Choroid plexus epithelial cell (primary cell): Measurements from ENCODE around the gene CD209.
"Not testable (repeated sequence)": the region's sequence is repeated elsewhere in the genome, so short reads cannot be mapped to it uniquely, and the experiment has no call there.

ENCODE experiments used
- DNase-seq: peaks from one replicate; pipeline ENCODE4 v3.0.0-alpha.2; 2010; ENCODE audit warnings: low read depth
- H3K4me3 ChIP-seq: 2 replicates; pipeline ENCODE4 v1.5.1; 2011; ENCODE audit warnings: low read depth, mild to moderate bottlenecking, control low read depth, low read length, moderate library complexity
- TF ChIP-seq, protein P1 (sequence below): conservative IDR thresholded peaks from 2 replicates; pipeline ENCODE4 v1.5.1; 2011; ENCODE audit warnings: low read depth, mild to moderate bottlenecking, control low read depth, inconsistent platforms, low read length, moderate library complexity

CD209 gene, protein sequence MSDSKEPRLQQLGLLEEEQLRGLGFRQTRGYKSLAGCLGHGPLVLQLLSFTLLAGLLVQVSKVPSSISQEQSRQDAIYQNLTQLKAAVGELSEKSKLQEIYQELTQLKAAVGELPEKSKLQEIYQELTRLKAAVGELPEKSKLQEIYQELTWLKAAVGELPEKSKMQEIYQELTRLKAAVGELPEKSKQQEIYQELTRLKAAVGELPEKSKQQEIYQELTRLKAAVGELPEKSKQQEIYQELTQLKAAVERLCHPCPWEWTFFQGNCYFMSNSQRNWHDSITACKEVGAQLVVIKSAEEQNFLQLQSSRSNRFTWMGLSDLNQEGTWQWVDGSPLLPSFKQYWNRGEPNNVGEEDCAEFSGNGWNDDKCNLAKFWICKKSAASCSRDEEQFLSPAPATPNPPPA

DNA sequence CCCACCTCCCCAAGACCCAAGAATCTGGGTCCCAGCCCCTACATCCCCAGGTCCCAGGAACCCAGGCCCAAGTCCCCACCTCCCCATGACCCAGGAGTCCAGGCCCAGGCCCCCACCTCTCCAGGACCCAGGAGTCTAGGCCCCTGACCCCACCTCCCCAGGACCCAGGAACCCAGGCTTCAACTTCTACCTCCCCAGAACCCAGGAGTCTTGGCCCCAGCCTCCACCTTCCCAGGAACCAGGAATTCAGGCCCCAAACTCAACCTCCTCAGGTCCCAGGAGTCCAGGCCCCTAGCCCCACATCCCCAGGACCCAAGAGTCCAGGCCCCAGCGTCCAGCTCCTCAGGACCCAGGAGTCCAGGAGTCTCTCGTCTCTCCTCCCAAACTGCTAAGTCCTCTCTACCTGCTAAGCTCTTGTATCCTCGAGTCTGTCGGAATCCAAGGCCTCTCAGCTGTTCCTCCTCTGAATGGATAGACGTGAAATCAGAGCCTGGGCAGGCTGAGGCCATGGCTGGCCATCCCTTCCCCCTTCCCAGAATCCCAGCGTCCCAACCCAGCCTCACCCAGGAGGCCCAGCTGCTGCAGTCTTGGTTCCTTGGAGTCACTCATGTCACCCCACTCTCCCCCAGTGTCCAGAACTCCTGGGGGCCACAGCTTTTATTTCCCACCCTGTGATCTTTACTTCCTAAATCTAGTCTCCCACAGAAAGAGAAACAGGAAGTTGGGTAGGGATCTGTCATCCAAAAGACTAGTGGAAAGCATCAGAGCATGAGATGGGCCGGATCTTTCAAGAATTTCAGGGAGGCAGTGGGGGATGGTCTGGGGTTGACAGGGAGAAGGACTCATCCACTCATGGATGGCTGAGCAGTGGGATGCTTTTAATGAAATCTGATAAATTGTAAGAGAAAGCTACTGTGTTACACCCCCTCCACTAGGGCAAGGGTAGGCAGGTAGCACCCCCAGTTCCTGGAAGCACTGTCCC lies at the start of gene CD209:
Gene CD209, minus strand, starts transcription at position 632 of the 982 bp plus-strand sequence. Its CDS starts 23 bp downstream, at position 609.
- TF ChIP-seq, protein P1, sequence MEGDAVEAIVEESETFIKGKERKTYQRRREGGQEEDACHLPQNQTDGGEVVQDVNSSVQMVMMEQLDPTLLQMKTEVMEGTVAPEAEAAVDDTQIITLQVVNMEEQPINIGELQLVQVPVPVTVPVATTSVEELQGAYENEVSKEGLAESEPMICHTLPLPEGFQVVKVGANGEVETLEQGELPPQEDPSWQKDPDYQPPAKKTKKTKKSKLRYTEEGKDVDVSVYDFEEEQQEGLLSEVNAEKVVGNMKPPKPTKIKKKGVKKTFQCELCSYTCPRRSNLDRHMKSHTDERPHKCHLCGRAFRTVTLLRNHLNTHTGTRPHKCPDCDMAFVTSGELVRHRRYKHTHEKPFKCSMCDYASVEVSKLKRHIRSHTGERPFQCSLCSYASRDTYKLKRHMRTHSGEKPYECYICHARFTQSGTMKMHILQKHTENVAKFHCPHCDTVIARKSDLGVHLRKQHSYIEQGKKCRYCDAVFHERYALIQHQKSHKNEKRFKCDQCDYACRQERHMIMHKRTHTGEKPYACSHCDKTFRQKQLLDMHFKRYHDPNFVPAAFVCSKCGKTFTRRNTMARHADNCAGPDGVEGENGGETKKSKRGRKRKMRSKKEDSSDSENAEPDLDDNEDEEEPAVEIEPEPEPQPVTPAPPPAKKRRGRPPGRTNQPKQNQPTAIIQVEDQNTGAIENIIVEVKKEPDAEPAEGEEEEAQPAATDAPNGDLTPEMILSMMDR = no peak
- no peak for DNase-seq
- H3K4me3 ChIP-seq = no peak within 1 kb of the TSS

DNA sequence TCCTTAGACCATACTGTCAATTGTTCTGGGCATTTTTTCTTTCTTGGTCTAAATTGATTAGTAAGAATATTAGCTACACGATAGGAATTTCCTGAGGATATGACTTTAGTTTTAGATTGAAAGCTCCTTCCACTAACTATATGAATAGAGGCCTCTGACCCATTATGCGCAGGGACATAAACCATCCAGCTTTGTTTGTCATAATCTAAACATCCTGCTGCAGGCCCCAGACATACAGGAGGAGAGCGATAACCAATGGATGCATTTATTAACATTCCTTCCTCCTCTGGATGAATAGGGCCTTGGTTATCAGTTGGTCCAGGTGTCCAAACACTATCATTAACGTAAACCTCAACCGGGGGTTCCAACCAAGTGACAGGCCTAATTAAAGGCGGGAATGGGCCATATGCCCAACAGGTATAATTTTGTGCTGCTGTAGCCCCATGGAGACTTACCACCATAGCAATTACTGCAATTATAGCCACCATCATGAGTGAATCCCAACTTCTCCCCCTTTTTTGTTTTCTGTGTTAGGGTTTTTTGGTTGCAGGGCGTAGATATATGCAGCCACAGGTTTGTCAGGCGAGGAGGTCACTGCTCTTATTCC lies 48.3 kb upstream of the CD209 start:
- TF ChIP-seq, protein P1 = no peak
- no peak overlapping the region for H3K4me3 ChIP-seq
- no peak for DNase-seq

DNA sequence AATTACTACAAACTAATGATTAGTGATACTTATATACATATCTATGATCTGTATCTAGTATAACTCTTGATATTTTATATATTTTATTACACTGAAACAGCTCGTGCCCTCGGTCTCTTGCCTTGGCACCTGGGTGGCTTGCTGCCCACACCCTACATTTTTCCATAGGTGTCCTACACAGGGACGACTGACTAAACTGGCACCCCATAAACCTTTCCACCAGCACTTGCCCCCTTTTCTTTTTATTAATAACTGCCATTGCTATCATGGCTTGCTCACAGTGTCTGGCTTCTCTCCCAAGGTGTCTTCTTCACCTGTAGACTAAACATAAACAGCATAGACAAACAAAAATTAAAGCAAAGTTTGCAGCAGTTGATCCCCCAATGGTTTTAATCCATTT lies 46.2 kb upstream of the CD209 start:
- TF ChIP-seq, protein P1 = no peak
- DNase-seq = no peak
- H3K4me3 ChIP-seq = no peak overlapping the region

DNA sequence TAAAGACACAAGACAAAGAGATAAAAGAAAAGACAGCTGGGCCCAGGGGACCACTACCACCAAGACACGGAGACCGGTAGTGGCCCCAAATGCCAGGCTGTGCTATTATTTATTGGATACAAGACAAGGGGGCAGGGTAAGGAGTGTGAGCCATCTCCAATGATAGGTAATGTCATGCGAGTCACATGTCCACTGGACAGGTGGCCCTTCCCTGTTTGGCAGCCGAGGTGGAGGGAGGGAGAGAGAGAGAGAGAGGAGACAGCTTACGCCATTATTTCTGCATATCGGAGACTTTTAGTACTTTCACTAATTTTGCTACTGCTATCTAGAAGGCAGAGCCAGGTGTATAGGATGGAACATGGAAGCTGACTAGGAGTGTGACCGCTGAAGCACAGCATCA lies 45.4 kb upstream of the CD209 start:
- DNase-seq, H3K4me3 ChIP-seq: not testable (repeated sequence)

DNA sequence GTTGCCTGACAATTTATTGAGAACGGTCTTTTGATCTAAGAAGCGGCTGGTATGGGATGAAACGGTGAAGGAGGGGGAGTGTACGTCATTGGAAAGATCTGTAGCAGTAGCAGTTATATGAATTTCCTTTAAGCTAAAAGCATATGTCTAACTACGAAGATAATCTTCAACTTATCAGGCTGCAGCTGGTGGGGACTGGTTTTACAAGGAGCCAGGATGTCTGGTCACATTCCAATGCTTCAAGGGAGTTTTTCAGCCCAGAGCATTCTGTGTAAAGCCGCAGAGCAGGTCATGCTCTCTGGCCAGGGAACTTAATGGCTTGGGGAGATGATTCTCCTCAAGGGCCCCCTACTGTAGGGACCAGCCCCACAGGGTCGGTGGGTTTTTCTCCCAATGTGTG lies 44.9 kb upstream of the CD209 start:
- H3K4me3 ChIP-seq = no peak overlapping the region
- TF ChIP-seq, protein P1 = no peak
- DNase-seq = peak; percentile 23

DNA sequence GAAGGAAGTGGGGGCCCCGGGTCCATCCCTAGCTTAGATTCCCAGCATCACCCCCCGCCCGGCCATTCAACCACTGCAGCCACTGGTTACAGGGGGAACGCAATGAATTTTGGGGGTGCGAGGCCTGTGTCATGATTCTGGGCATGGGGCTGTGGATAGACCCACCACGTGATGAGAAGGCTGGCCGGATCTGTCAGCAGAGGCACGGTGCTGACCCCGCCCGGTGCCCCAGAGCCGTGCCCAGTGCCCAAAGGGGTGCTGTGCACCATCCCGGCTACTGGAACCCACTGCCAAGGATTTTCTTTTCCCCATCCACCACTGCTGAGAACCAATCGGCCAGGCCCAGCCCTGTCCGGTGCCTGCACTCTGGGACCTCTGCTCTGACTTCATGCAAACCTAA lies 43.1 kb upstream of the CD209 start:
- TF ChIP-seq, protein P1 = no peak
- no peak for DNase-seq
- H3K4me3 ChIP-seq = no peak overlapping the region

DNA sequence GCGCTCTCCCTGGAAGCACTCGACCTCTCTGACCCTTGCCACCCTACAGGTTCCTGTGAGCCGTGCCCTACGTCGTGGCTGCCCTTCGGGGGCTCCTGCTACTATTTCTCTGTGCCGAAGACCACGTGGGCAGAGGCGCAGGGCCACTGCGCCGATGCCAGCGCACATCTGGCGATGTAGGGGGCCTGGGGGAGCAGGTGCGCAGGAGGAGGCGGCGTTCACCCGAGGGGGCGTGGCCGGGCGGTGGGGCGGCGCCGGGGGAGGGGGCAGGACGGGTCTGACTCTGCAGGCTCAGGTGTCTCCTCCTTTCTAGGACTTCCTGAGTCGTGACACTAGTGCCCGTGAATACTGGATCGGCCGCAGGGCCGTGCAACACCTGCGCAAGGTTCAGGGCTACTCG lies 42.1 kb upstream of the CD209 start:
- TF ChIP-seq, protein P1 = no peak
- H3K4me3 ChIP-seq = no peak overlapping the region
- no peak for DNase-seq
